HCT116 (cell line): ENCODE data around the gene MARK1. TPM values are rescaled to one million over a fixed set of nuclear protein-coding genes. Genes with fewer than 3 reads are reported as not detected.

Experiments
- ATAC-seq: fragments of 200-7000 bp; cut with Tn5 transposase; 2 replicates; pipeline ENCODE4 v1.9.1; 2020; ENCODE audit warnings: mild to moderate bottlenecking, moderate library complexity
- BruUV-seq: library from RNA; stranded (reverse); fragments of 400-500 nt; replicated peaks from 2 replicates; lab custom pipeline; 2021; lab: Mats Ljungman, UMichigan
- CTCF ChIA-PET: fragments of 300-600 bp; sonication (Branson Sonifier 250); formaldehyde crosslinking; loops from one replicate; lab custom pipeline; 2021; ENCODE audit warnings: antibody characterized with exemption; lab: Charles Lee
- POLR2A ChIA-PET: fragments of 300-600, 350-600 bp; sonication (Branson Sonifier 250); formaldehyde crosslinking; loops from one replicate; lab custom pipeline; 2021; ENCODE audit warnings: antibody characterized with exemption; lab: Charles Lee
- RAD21 ChIA-PET, 2 experiments: fragments of 300-600 bp; sonication (Branson Sonifier 250); formaldehyde crosslinking; loops; one replicate each; lab custom pipeline; 2023; ENCODE audit warnings: low total read pairs in 2 of 2; ENCODE audit not compliant: uncharacterized antibody in 2 of 2, unreplicated experiment in 2 of 2, low non-redundant PET in 1 of 2; lab: Charles Lee
- DNase-seq: peaks from one replicate; pipeline ENCODE4 v3.0.0-alpha.2; 2010; ENCODE audit warnings: low read depth, low spot score
- H2AFZ ChIP-seq: fragments of 200-600 bp; shearing (Covaris generic), sonication (generic); 2 replicates; pipeline ENCODE4 v1.6.1; 2017; ENCODE audit warnings: low read depth, mixed run types, mixed read lengths, antibody characterized with exemption, low read length; ENCODE audit not compliant: poor library complexity, severe bottlenecking
- H3K27ac ChIP-seq: 2 replicates; pipeline ENCODE4 v1.5.1; 2012; ENCODE audit warnings: low read depth, low read length
- H3K27me3 ChIP-seq: fragments of 200-600 bp; sonication (generic); 2 replicates; pipeline ENCODE4 v1.6.1; 2016; ENCODE audit warnings: mixed run types, low read length, mixed read lengths; ENCODE audit not compliant: insufficient read depth
- H3K36me3 ChIP-seq, 2 experiments: fragments of 200-500 bp in 1 of 2; fragments of 200-600 bp in 1 of 2; sonication (Bioruptor generic) in 1 of 2; sonication (generic) in 1 of 2; 2 replicates each; pipeline versions ENCODE4 v1.5.1 to v1.6.1; 2014 to 2016; ENCODE audit warnings: low read length in 2 of 2, inconsistent platforms in 1 of 2, mixed read lengths in 1 of 2, mixed run types in 1 of 2; ENCODE audit not compliant: insufficient read depth in 2 of 2, control insufficient read depth in 1 of 2
- H3K4me1 ChIP-seq, 2 experiments: fragments of 200-600 bp in 1 of 2; sonication (generic) in 1 of 2; 2 replicates each; pipeline versions ENCODE4 v1.5.1 to v1.6.1; 2012 to 2017; ENCODE audit warnings: low read length in 2 of 2, inconsistent platforms in 1 of 2, mild to moderate bottlenecking in 1 of 2, mixed read lengths in 1 of 2, mixed run types in 1 of 2, moderate library complexity in 1 of 2; ENCODE audit not compliant: insufficient read depth in 2 of 2, control insufficient read depth in 1 of 2
- H3K4me2 ChIP-seq: fragments of 200-600 bp; sonication (generic); 2 replicates; pipeline ENCODE4 v1.6.1; 2017; ENCODE audit warnings: mixed run types, low read length, mixed read lengths
- H3K4me3 ChIP-seq, 2 experiments: fragments of 200-600 bp in 1 of 2; sonication (generic) in 1 of 2; replicated peaks in 1 of 2; 2 replicates each; pipeline ENCODE4 v1.5.1; 2011 to 2016; ENCODE audit warnings: low read length in 2 of 2, control low read depth in 1 of 2, low read depth in 1 of 2, mild to moderate bottlenecking in 1 of 2, mixed read lengths in 1 of 2, mixed run types in 1 of 2
- H3K79me2 ChIP-seq: fragments of 200-600 bp; sonication (generic); 2 replicates; pipeline ENCODE4 v1.6.1; 2017; ENCODE audit warnings: mild to moderate bottlenecking, mixed run types, low read length, moderate library complexity, mixed read lengths; ENCODE audit not compliant: insufficient read depth
- H3K9ac ChIP-seq: fragments of 200-600 bp; sonication (generic); 2 replicates; pipeline ENCODE4 v1.6.1; 2016; ENCODE audit warnings: low read length, mixed read lengths
- H3K9me2 ChIP-seq: fragments of 200-600 bp; sonication (generic), shearing (Covaris generic); 2 replicates; pipeline ENCODE4 v1.6.1; 2017; ENCODE audit warnings: mixed run types, mild to moderate bottlenecking, moderate library complexity; ENCODE audit not compliant: insufficient read depth
- H3K9me3 ChIP-seq, 2 experiments: fragments of 200-500 bp in 1 of 2; fragments of 200-600 bp in 1 of 2; sonication (Bioruptor generic) in 1 of 2; sonication (generic) in 1 of 2; 2 replicates each; pipeline ENCODE4 v1.6.1; 2014 to 2017; ENCODE audit warnings: low read length in 2 of 2, mixed read lengths in 2 of 2, inconsistent platforms in 1 of 2, low read depth in 1 of 2, mild to moderate bottlenecking in 1 of 2, mixed run types in 1 of 2, moderate library complexity in 1 of 2; ENCODE audit not compliant: control insufficient read depth in 1 of 2, insufficient read depth in 1 of 2
- H4K20me1 ChIP-seq: fragments of 200-600 bp; sonication (generic), shearing (Covaris generic); 2 replicates; pipeline ENCODE4 v1.6.1; 2017; ENCODE audit warnings: mixed run types, mild to moderate bottlenecking, moderate library complexity; ENCODE audit not compliant: insufficient read depth
- CEBPB ChIP-seq: IDR thresholded peaks from 2 replicates; pipeline ENCODE4 v1.6.1; 2012; ENCODE audit warnings: low read depth
- EGR1 ChIP-seq: IDR thresholded peaks from 2 replicates; pipeline ENCODE4 v1.6.1; 2012; ENCODE audit warnings: low read depth
- EZH2phosphoT487 ChIP-seq: fragments of 200-600 bp; IDR thresholded peaks from 2 replicates; pipeline ENCODE4 v1.6.1; 2018; ENCODE audit warnings: antibody characterized with exemption, borderline replicate concordance
- RAD21 ChIP-seq: IDR thresholded peaks from 2 replicates; pipeline ENCODE4 v1.6.1; 2012; ENCODE audit warnings: low read depth, mild to moderate bottlenecking
- REST ChIP-seq: IDR thresholded peaks from 2 replicates; pipeline ENCODE4 v1.6.1; 2012; ENCODE audit warnings: low read depth
- SRF ChIP-seq: IDR thresholded peaks from 2 replicates; pipeline ENCODE4 v1.6.1; 2012; ENCODE audit warnings: low read depth
- ZFX ChIP-seq: fragments of 450-650 bp; IDR thresholded peaks from 2 replicates; pipeline ENCODE4 v1.6.1; 2017
- intact Hi-C: fragments of 100-400 bp; cut with micrococcal nuclease; formaldehyde crosslinking; loops from 2 replicates; pipeline ENCODE4 v1.10.0; 2022
- total RNA-seq: library from RNA; stranded (reverse); gene quantifications from one replicate; pipeline ENCODE4 v1.2.1, GENCODE V29; 2021; ENCODE audit not compliant: unreplicated experiment
- TF ChIP-seq, protein P1 (sequence below), 3 experiments: fragments of 200-600 bp in 1 of 3; sonication (generic) in 1 of 3; IDR thresholded peaks in 2 of 3; conservative IDR thresholded peaks in 1 of 3; 2 replicates each; pipeline ENCODE4 v1.5.1; 2012 to 2017; ENCODE audit warnings: low read depth in 2 of 3, low read length in 2 of 3, antibody characterized with exemption in 1 of 3, borderline replicate concordance in 1 of 3, control low read depth in 1 of 3, mild to moderate bottlenecking in 1 of 3, mixed read lengths in 1 of 3, mixed run types in 1 of 3, moderate library complexity in 1 of 3; ENCODE audit not compliant: insufficient read depth in 1 of 3

MARK1 gene
- total RNA-seq, 1 experiment from 2014 or later, result 3.6 TPM

DNA sequence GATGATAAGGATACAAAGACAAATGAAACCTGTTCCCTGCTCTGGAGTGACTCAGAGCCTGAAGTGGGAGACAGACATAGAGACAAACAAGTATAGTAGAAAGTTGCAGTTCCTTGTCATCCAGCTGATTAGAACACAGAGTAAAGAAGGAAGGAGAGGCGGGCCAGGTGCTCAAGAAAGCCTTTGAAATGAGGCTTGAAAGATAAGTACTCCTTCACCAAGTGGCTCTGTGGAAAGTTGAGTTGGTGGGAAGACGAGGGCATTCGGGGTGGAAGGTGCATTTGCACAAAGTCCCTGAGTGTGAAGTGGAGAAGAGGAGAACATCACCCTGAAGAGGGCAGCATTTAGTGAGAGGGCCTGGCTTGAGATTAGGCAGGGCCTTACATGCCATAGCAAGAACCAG, 17.0 kb downstream of the MARK1 start:
- no peak overlapping the region for H2AFZ ChIP-seq
- POLR2A ChIA-PET, result no interaction called here
- CTCF ChIA-PET, result interaction anchor here (1.9 kb wide), 1 partner anchor 189 kb away, joined by 5 read pairs; no protein-coding TSS in a partner anchor
- no peaks in the 10 kb centered on the region for H4K20me1 ChIP-seq
- no peak overlapping the region for H3K27ac ChIP-seq
- ATAC-seq (peak; percentile 89), DNase-seq (no peak)
- no peak overlapping the region for H3K4me2 ChIP-seq
- no peaks in the 10 kb centered on the region for H3K79me2 ChIP-seq
- RAD21 ChIA-PET, result no interaction called here
- no peak overlapping the region for H3K9ac ChIP-seq
- no peaks in the 10 kb centered on the region for H3K27me3 ChIP-seq
- no peaks in the 10 kb centered on the region for H3K9me2 ChIP-seq
- intact Hi-C loops, result no loop called here
- no peaks in the 10 kb centered on the region for H3K9me3 ChIP-seq
- BruUV-seq, result no TSS peak
- H3K4me1 ChIP-seq, result no peaks in the 10 kb centered on the region
- TF ChIP-seq EZH2phosphoT487, result no peak
- TF ChIP-seq, protein P1, sequence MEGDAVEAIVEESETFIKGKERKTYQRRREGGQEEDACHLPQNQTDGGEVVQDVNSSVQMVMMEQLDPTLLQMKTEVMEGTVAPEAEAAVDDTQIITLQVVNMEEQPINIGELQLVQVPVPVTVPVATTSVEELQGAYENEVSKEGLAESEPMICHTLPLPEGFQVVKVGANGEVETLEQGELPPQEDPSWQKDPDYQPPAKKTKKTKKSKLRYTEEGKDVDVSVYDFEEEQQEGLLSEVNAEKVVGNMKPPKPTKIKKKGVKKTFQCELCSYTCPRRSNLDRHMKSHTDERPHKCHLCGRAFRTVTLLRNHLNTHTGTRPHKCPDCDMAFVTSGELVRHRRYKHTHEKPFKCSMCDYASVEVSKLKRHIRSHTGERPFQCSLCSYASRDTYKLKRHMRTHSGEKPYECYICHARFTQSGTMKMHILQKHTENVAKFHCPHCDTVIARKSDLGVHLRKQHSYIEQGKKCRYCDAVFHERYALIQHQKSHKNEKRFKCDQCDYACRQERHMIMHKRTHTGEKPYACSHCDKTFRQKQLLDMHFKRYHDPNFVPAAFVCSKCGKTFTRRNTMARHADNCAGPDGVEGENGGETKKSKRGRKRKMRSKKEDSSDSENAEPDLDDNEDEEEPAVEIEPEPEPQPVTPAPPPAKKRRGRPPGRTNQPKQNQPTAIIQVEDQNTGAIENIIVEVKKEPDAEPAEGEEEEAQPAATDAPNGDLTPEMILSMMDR (IDR thresholded peaks at IDR 0.05 in 2 of 3, conservative IDR thresholded peaks at IDR 0.05 in 1 of 3; ENCODE audit: borderline replicate concordance in 1 of 3, insufficient read depth in 1 of 3, low read depth in 2 of 3, low read length in 2 of 3), result peak; percentile 29 to 44 (median 43); a peak in 4 of 6 replicates
- no peak for TF ChIP-seq ZFX
- TF ChIP-seq SRF, result no peak
- peak; percentile 38 for TF ChIP-seq RAD21
- H3K4me3 ChIP-seq, result no peak overlapping the region
- H3K36me3 ChIP-seq, result no peaks in the 10 kb centered on the region

DNA sequence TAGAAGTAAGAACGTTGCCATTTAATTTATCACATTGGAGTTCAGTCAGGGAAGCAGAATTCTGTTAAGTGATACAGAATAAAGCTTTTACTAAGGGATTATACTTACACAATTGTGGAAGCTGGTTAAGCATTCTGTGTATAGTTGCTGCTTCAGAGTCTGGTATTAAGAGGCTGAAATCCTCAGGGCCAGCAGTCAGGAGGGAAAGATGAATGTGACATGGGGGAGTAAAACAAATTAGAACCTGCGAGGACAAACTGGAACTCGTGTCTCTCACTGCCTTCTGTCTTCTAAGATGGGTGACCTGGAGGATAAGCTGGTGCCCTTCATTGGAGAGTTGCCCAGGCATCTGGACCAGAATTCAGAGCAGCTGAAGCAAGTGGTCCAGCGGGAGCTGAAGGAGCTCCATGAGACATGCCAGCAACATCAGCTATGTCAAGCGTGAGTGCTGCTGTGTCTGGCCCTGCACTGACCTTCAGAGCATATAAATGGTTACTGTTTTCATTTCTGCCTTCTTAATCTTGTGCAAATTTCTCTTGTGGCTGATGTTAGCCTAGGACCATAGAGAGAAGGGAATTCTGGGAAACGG, 23.0 kb downstream of the MARK1 start:
- DNase-seq (no peak), ATAC-seq (no peak)
- no peaks in the 10 kb centered on the region for H3K4me1 ChIP-seq
- no peaks in the 10 kb centered on the region for H3K36me3 ChIP-seq
- H3K9ac ChIP-seq, result no peak overlapping the region
- H3K4me2 ChIP-seq, result no peak overlapping the region
- H3K27ac ChIP-seq, result no peak overlapping the region
- no peaks in the 10 kb centered on the region for H3K27me3 ChIP-seq
- H3K79me2 ChIP-seq, result no peaks in the 10 kb centered on the region
- TF ChIP-seq EGR1 (no peak), REST (no peak), CEBPB (no peak)
- intact Hi-C loops, result no loop called here
- no peak overlapping the region for H2AFZ ChIP-seq
- no TSS peak for BruUV-seq
- ChIA-PET CTCF (no interaction called here), RAD21 (no interaction called here), POLR2A (no interaction called here)
- no peaks in the 10 kb centered on the region for H3K9me3 ChIP-seq
- no peak overlapping the region for H3K4me3 ChIP-seq
- H4K20me1 ChIP-seq, result no peaks in the 10 kb centered on the region
- no peaks in the 10 kb centered on the region for H3K9me2 ChIP-seq
